Right lobe of liver (tissue), 4 donors: ENCODE data around the gene TOR4A.

Source experiments
- CTCF ChIP-seq, 4 donors: fragments of 200-600 bp in 3 of 4; fragments of 450-650 bp in 1 of 4; IDR thresholded peaks; one replicate each; pipeline versions ENCODE4 v1.5.1 to v1.8.0; 2016 to 2022; ENCODE audit warnings: antibody characterized with exemption in 4 of 4, mild to moderate bottlenecking in 2 of 4
- POLR2A ChIP-seq: fragments of 450-650 bp; IDR thresholded peaks from one replicate; pipeline ENCODE4 v1.6.1; 2017; ENCODE audit warnings: antibody characterized with exemption, mild to moderate bottlenecking
- donor health status: DM: no; HTN: no; CAD: no.
- donor health status: DM: no; HTN: no; CAD: no.
- donor health status: DM: no; HTN: yes; CAD: no.

- no peak for TF ChIP-seq CTCF (IDR thresholded peaks at IDR 0.05)
- TF ChIP-seq POLR2A, result no peak
Measured at GRCh38 chr9:137273611-137274320, 3.8 kb upstream of the TOR4A start.
